SK-N-SH (cell line): ENCODE results near the gene AIMP1.

Experiments used
- CHD2 ChIP-seq: fragments of 150-350 bp; IDR thresholded peaks from 2 replicates; pipeline ENCODE4 v1.6.1; 2018; ENCODE audit warnings: low read length; ENCODE audit not compliant: partially characterized antibody
- CTCF ChIP-seq: fragments of 200-600 bp; sonication (generic); IDR thresholded peaks from 2 replicates; pipeline ENCODE4 v1.6.1; 2017; ENCODE audit warnings: antibody characterized with exemption, mild to moderate bottlenecking, moderate library complexity
- EZH2phosphoT487 ChIP-seq: fragments of 200-600 bp; sonication (generic); IDR thresholded peaks from 2 replicates; pipeline ENCODE4 v1.6.1; 2017; ENCODE audit warnings: low read depth, mixed run types, mild to moderate bottlenecking, antibody characterized with exemption, moderate library complexity, borderline replicate concordance
- FOXJ3 ChIP-seq: sonication (generic); formaldehyde crosslinking; IDR thresholded peaks from 2 replicates; pipeline ENCODE4 v1.5.1; 2020; ENCODE audit warnings: mild to moderate bottlenecking, missing genetic modification reagents
- GABPA ChIP-seq: IDR thresholded peaks from 2 replicates; pipeline ENCODE4 v1.4.0; 2012; ENCODE audit warnings: low read depth, mild to moderate bottlenecking
- GATA2 ChIP-seq: sonication (generic); formaldehyde crosslinking; IDR thresholded peaks from 2 replicates; pipeline ENCODE4 v1.5.0; 2020; ENCODE audit warnings: mild to moderate bottlenecking, missing genetic modification reagents
- POLR2AphosphoS5 ChIP-seq: IDR thresholded peaks from 2 replicates; pipeline ENCODE4 v1.6.1; 2012; ENCODE audit warnings: low read depth, low read length
- SMC3 ChIP-seq: IDR thresholded peaks from 2 replicates; pipeline ENCODE4 v1.6.1; 2012; ENCODE audit warnings: low read depth, low read length, improper control_type of control experiment
- TCF12 ChIP-seq: IDR thresholded peaks from 2 replicates; pipeline ENCODE4 v1.4.0; 2012
- YY1 ChIP-seq: IDR thresholded peaks from 2 replicates; pipeline ENCODE4 v1.4.0; 2012; ENCODE audit warnings: low read depth, mild to moderate bottlenecking
- TF ChIP-seq, protein P1 (sequence below): fragments of 150-350 bp; IDR thresholded peaks from 2 replicates; pipeline ENCODE4 v1.6.1; 2016; ENCODE audit warnings: mild to moderate bottlenecking, low read depth, low read length
- TF ChIP-seq, protein P2 (sequence below): IDR thresholded peaks from 2 replicates; pipeline ENCODE4; 2012
- TF ChIP-seq, protein P3 (sequence below): IDR thresholded peaks from 2 replicates; pipeline ENCODE4 v1.6.1; 2012; ENCODE audit warnings: mild to moderate bottlenecking, low read depth, low read length, moderate library complexity
- TF ChIP-seq, protein P4 (sequence below): IDR thresholded peaks from 2 replicates; pipeline ENCODE4 v1.4.0; 2012; ENCODE audit warnings: low read depth, borderline replicate concordance

GRCh38 chr4:106315476-106315967 is 828 bp upstream of the AIMP1 start:
- TF ChIP-seq CTCF = no peak
- TF ChIP-seq GATA2 (CRISPR knock-in tag) = no peak
- TF ChIP-seq, protein P1, sequence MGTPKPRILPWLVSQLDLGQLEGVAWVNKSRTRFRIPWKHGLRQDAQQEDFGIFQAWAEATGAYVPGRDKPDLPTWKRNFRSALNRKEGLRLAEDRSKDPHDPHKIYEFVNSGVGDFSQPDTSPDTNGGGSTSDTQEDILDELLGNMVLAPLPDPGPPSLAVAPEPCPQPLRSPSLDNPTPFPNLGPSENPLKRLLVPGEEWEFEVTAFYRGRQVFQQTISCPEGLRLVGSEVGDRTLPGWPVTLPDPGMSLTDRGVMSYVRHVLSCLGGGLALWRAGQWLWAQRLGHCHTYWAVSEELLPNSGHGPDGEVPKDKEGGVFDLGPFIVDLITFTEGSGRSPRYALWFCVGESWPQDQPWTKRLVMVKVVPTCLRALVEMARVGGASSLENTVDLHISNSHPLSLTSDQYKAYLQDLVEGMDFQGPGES = no peak
- TF ChIP-seq, protein P2, sequence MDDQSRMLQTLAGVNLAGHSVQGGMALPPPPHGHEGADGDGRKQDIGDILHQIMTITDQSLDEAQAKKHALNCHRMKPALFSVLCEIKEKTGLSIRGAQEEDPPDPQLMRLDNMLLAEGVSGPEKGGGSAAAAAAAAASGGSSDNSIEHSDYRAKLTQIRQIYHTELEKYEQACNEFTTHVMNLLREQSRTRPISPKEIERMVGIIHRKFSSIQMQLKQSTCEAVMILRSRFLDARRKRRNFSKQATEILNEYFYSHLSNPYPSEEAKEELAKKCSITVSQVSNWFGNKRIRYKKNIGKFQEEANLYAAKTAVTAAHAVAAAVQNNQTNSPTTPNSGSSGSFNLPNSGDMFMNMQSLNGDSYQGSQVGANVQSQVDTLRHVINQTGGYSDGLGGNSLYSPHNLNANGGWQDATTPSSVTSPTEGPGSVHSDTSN = no peak
- TF ChIP-seq, protein P3, sequence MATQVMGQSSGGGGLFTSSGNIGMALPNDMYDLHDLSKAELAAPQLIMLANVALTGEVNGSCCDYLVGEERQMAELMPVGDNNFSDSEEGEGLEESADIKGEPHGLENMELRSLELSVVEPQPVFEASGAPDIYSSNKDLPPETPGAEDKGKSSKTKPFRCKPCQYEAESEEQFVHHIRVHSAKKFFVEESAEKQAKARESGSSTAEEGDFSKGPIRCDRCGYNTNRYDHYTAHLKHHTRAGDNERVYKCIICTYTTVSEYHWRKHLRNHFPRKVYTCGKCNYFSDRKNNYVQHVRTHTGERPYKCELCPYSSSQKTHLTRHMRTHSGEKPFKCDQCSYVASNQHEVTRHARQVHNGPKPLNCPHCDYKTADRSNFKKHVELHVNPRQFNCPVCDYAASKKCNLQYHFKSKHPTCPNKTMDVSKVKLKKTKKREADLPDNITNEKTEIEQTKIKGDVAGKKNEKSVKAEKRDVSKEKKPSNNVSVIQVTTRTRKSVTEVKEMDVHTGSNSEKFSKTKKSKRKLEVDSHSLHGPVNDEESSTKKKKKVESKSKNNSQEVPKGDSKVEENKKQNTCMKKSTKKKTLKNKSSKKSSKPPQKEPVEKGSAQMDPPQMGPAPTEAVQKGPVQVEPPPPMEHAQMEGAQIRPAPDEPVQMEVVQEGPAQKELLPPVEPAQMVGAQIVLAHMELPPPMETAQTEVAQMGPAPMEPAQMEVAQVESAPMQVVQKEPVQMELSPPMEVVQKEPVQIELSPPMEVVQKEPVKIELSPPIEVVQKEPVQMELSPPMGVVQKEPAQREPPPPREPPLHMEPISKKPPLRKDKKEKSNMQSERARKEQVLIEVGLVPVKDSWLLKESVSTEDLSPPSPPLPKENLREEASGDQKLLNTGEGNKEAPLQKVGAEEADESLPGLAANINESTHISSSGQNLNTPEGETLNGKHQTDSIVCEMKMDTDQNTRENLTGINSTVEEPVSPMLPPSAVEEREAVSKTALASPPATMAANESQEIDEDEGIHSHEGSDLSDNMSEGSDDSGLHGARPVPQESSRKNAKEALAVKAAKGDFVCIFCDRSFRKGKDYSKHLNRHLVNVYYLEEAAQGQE = no peak
- TF ChIP-seq SMC3 = no peak
- TF ChIP-seq EZH2phosphoT487 = no peak
- TF ChIP-seq POLR2AphosphoS5 = no peak
- no peak for TF ChIP-seq CHD2
- TF ChIP-seq GABPA = no peak
- TF ChIP-seq YY1 = no peak
- no peak for TF ChIP-seq TCF12
- no peak for TF ChIP-seq FOXJ3 (CRISPR knock-in tag)
- TF ChIP-seq, protein P4, sequence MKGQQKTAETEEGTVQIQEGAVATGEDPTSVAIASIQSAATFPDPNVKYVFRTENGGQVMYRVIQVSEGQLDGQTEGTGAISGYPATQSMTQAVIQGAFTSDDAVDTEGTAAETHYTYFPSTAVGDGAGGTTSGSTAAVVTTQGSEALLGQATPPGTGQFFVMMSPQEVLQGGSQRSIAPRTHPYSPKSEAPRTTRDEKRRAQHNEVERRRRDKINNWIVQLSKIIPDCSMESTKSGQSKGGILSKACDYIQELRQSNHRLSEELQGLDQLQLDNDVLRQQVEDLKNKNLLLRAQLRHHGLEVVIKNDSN = no peak
